Nephron (organoid): ENCODE results near the gene NEK11.

Source experiments
- H3K27ac Mint-ChIP-seq, 3 experiments: 2 replicates each; pipeline ENCODE4 v1.8.0; 2020; ENCODE audit warnings: mixed read lengths in 3 of 3, mild to moderate bottlenecking in 2 of 3, moderate library complexity in 1 of 3
- H3K27me3 Mint-ChIP-seq: 2 replicates; pipeline ENCODE4 v1.8.0; 2021; ENCODE audit warnings: low read depth, mild to moderate bottlenecking, moderate library complexity, mixed read lengths
- H3K36me3 Mint-ChIP-seq: 2 replicates; pipeline ENCODE4 v1.8.0; 2020; ENCODE audit warnings: low read depth, mixed read lengths
- H3K4me1 Mint-ChIP-seq: 2 replicates; pipeline ENCODE4 v1.8.0; 2020; ENCODE audit warnings: mixed read lengths
- H3K4me3 Mint-ChIP-seq, 3 experiments: 2 replicates each; pipeline ENCODE4 v1.8.0; 2020; ENCODE audit warnings: mild to moderate bottlenecking in 3 of 3, mixed read lengths in 3 of 3, moderate library complexity in 2 of 3
- H3K9me3 Mint-ChIP-seq: 2 replicates; pipeline ENCODE4 v1.8.0; 2020; ENCODE audit warnings: mixed read lengths
- TF ChIP-seq, protein P1 (sequence below), 3 experiments: fragments of 200-600 bp; sonication (generic); IDR thresholded peaks; one replicate each; pipeline ENCODE4 v1.5.0; 2021; ENCODE audit warnings: antibody characterized with exemption in 3 of 3; ENCODE audit not compliant: unreplicated experiment in 3 of 3

The NEK11 gene

GRCh38 chr3:131143802-131144201 lies 117.1 kb downstream of the NEK11 start:
- Mint-ChIP-seq H3K4me3 (no peak overlapping the region), H3K27me3 (no peaks in the 10 kb centered on the region), H3K36me3 (peaks cover 7% of the 10 kb centered on the region), H3K27ac (no peak overlapping the region), H3K9me3 (peaks cover 8% of the 10 kb centered on the region), H3K4me1 (no peaks in the 10 kb centered on the region)
- TF ChIP-seq, protein P1, sequence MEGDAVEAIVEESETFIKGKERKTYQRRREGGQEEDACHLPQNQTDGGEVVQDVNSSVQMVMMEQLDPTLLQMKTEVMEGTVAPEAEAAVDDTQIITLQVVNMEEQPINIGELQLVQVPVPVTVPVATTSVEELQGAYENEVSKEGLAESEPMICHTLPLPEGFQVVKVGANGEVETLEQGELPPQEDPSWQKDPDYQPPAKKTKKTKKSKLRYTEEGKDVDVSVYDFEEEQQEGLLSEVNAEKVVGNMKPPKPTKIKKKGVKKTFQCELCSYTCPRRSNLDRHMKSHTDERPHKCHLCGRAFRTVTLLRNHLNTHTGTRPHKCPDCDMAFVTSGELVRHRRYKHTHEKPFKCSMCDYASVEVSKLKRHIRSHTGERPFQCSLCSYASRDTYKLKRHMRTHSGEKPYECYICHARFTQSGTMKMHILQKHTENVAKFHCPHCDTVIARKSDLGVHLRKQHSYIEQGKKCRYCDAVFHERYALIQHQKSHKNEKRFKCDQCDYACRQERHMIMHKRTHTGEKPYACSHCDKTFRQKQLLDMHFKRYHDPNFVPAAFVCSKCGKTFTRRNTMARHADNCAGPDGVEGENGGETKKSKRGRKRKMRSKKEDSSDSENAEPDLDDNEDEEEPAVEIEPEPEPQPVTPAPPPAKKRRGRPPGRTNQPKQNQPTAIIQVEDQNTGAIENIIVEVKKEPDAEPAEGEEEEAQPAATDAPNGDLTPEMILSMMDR (IDR thresholded peaks at IDR 0.05; ENCODE audit: unreplicated experiment in 3 of 3), result no peak

GRCh38 chr3:131147534-131147933 lies 120.9 kb downstream of the NEK11 start:
- Mint-ChIP-seq H3K27ac (no peak overlapping the region), H3K36me3 (no peaks in the 10 kb centered on the region), H3K9me3 (no peaks in the 10 kb centered on the region), H3K4me1 (no peaks in the 10 kb centered on the region), H3K27me3 (no peaks in the 10 kb centered on the region), H3K4me3 (no peak overlapping the region)
- TF ChIP-seq, protein P1 (IDR thresholded peaks at IDR 0.05; ENCODE audit: unreplicated experiment in 3 of 3), result no peak

DNA sequence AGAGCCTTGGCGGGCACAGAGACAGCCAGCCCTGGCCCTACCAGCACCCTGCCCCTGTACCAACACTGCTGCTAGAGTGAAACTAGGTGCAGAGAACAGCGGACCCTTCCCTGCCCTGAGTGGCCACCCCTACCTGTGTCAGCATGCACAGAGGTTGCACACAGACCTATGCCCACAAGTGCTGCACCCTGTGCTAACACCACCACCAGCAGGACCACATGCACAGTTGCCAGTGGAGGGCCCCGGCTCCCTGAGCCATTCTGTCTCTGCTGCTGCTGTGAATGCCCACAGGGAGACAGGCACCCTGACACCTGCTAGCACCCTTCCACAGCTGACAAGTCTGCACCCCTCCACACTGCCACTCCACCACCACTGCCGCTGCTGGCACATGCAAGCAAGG lies 131.8 kb downstream of the NEK11 start:
- Mint-ChIP-seq H3K4me1 (no peaks in the 10 kb centered on the region), H3K4me3 (no peak overlapping the region), H3K9me3 (no peaks in the 10 kb centered on the region), H3K27me3 (no peaks in the 10 kb centered on the region), H3K36me3 (no peaks in the 10 kb centered on the region), H3K27ac (no peak overlapping the region)
- TF ChIP-seq, protein P1 (IDR thresholded peaks at IDR 0.05; ENCODE audit: unreplicated experiment in 3 of 3), result no peak

DNA sequence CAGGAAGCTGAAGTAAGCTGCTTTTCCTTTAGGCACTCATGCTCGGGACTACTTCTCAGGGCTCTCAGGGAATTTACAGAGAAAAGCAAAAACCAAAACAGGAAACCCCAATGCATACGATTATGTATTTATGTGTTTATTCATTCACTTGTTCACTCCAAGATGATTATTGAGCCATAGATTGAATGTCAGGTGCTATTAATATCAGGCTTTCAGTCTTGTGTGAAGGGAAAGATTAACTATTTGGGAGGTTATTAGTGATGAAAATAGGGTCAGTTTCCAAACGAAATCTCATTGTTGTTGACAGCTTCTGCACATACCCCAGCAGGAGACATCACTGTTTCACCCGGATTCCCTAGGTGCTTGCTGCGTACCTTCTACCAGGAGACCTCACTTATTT lies 135.8 kb downstream of the NEK11 start:
- Mint-ChIP-seq H3K36me3 (no peaks in the 10 kb centered on the region), H3K9me3 (no peaks in the 10 kb centered on the region), H3K27ac (no peak overlapping the region), H3K27me3 (no peaks in the 10 kb centered on the region), H3K4me1 (no peaks in the 10 kb centered on the region), H3K4me3 (no peak overlapping the region)
- TF ChIP-seq, protein P1 (IDR thresholded peaks at IDR 0.05; ENCODE audit: unreplicated experiment in 3 of 3), result no peak

DNA sequence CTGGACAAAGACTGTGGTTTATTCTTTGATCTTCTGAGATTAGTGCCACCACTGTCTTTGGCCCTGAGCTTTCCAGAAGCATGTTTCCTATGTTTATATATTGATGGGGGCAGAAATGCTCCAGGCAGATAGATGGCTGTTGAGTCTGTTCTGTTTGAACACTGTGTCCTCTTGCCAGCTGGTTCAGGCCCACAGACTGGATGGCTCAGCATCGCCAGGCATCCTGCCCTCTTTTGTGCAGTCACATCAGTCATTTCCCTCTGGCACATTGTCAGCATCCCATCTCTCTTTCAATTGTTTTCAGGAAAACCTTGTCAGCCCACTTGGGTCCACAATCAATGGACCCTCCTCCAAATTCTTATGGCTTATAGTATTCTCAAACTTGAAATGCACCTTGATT lies 141.2 kb downstream of the NEK11 start:
- Mint-ChIP-seq H3K27me3 (no peaks in the 10 kb centered on the region), H3K4me1 (no peaks in the 10 kb centered on the region), H3K36me3 (no peaks in the 10 kb centered on the region), H3K27ac (no peak overlapping the region), H3K9me3 (no peaks in the 10 kb centered on the region), H3K4me3 (no peak overlapping the region)
- TF ChIP-seq, protein P1 (IDR thresholded peaks at IDR 0.05; ENCODE audit: unreplicated experiment in 3 of 3), result no peak

- no peaks in the 10 kb centered on the region for H3K9me3 Mint-ChIP-seq
- H3K4me3 Mint-ChIP-seq, result no peak overlapping the region
- no peaks in the 10 kb centered on the region for H3K4me1 Mint-ChIP-seq
- no peaks in the 10 kb centered on the region for H3K27me3 Mint-ChIP-seq
- no peak overlapping the region for H3K27ac Mint-ChIP-seq
- H3K36me3 Mint-ChIP-seq, result no peaks in the 10 kb centered on the region
- TF ChIP-seq, protein P1 (IDR thresholded peaks at IDR 0.05; ENCODE audit: unreplicated experiment in 3 of 3), result no peak
These were observed 142.7 kb downstream of the NEK11 start for GRCh38 chr3:131169331-131169730.
